Epithelial cell of esophagus (primary cell): ENCODE data around the gene IL26.
A peak's percentile ranks its signal among the peaks of the same experiment; 100 is the strongest.

Source experiments
- DNase-seq: peaks from one replicate; pipeline ENCODE4 v3.0.0; 2010; ENCODE audit warnings: low read depth
- H3K4me3 ChIP-seq: 2 replicates; pipeline ENCODE4 v1.5.1; 2011; ENCODE audit warnings: mild to moderate bottlenecking, low read length, control low read depth
- TF ChIP-seq, protein P1 (sequence below): IDR thresholded peaks from 2 replicates; pipeline ENCODE4 v1.5.1; 2011; ENCODE audit warnings: low read depth, mild to moderate bottlenecking, low read length, control low read depth, inconsistent platforms; ENCODE audit not compliant: insufficient read depth; ENCODE audit errors: missing control alignments

Gene IL26

DNA sequence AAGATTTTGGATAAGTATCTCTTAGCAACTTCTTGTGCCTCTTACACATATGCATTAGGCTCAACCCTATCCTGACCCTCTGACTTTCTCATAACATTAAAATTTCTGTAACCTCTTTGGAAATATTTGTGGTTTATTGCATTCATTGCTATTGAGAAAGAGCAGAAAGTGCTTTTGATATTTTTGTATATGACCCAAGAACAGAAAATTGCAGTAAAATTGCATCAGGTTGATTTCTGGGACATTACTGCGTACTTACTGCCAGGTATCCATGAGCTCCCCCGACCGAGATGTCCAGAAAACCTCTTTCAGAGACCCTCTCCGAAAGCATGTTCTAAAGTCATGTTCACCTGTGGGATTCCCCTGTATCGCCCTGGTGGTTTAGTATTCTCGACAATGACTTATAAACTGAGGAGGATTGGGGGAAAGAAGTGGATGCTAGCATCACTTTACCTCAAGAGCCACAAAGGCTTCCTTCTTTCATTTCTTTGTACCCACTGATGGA lies 42.3 kb upstream of the IL26 start:
- TF ChIP-seq, protein P1, sequence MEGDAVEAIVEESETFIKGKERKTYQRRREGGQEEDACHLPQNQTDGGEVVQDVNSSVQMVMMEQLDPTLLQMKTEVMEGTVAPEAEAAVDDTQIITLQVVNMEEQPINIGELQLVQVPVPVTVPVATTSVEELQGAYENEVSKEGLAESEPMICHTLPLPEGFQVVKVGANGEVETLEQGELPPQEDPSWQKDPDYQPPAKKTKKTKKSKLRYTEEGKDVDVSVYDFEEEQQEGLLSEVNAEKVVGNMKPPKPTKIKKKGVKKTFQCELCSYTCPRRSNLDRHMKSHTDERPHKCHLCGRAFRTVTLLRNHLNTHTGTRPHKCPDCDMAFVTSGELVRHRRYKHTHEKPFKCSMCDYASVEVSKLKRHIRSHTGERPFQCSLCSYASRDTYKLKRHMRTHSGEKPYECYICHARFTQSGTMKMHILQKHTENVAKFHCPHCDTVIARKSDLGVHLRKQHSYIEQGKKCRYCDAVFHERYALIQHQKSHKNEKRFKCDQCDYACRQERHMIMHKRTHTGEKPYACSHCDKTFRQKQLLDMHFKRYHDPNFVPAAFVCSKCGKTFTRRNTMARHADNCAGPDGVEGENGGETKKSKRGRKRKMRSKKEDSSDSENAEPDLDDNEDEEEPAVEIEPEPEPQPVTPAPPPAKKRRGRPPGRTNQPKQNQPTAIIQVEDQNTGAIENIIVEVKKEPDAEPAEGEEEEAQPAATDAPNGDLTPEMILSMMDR: no peak
- no peak for DNase-seq
- no peak overlapping the region for H3K4me3 ChIP-seq

DNA sequence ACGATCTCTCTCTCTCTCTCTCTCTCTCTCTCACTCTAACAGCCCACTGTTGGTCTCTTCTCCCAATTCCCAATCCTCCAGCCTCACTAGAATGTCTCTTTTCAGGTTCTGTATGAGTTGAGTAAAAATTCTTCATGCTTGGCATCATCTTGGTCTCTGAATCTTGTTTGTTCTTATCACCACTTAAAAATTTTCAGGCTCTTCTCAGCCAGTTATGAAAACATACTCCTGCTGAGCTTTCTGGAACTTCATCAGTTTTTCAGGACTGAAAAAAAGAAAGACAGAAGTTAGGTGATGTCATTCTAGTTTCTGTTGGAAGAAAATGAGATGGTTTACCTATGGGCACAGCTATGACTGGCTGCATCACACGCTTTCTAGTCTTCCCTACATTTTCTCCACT lies 39.2 kb upstream of the IL26 start:
- H3K4me3 ChIP-seq: no peak overlapping the region
- no peak for DNase-seq
- TF ChIP-seq, protein P1: no peak

DNA sequence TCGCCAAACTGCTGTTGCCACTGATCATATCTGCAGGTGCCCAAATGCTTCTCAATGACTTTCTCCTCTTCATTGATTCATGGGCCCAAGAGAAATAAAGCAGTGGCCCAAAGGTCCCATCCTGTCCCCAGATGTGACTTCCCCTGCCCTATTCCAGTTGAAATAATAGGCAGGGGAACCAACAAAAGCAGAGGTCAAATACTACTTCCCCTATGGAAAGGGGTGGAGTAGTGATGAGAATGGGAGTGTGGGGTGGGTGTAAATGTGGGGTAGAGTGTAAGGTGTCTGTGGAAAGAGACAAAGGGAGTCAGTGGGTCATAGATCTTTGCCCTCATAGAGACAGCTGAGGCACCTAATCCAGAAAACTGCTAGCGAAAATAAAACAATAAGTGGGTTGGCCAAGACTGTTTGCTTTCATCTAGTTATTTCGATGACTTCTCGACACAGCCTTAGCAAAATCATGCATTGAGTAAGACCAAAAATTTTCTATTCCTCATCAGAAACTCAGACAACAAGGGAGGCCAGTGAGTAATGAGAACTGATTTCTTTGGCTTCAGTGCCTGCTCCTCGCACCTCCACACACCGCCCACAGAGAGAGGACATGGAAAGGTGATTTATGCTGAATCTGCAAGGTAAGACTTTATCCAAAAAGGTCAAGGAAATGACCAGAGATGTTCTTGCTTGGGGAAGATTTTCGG lies 38.7 kb upstream of the IL26 start:
- TF ChIP-seq, protein P1: no peak
- DNase-seq: peak; percentile 27

DNA sequence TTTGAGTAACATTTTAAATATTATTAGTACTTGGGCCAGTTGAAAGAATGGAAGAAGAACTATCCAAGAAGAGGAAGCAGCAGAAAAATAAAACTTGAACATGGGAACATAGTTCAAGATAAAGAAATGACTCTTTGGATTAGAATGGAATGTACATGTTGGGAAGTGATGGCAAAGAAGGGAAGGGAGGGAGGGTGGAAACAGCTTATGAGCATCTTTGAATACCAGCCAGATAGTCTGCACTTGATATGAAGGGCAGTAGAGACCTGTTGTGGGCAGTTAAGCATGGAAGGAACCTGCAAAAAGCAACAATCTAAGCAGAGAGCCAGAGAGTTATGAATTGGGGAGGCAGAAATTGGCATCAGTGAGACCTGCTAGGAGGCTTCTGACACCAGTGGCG lies 37.8 kb upstream of the IL26 start:
- no peak for DNase-seq
- no peak overlapping the region for H3K4me3 ChIP-seq
- TF ChIP-seq, protein P1: no peak

More for the DNA sequence above, 38.7 kb upstream of the IL26 start:
- H3K4me3 ChIP-seq: no peak overlapping the region

DNA sequence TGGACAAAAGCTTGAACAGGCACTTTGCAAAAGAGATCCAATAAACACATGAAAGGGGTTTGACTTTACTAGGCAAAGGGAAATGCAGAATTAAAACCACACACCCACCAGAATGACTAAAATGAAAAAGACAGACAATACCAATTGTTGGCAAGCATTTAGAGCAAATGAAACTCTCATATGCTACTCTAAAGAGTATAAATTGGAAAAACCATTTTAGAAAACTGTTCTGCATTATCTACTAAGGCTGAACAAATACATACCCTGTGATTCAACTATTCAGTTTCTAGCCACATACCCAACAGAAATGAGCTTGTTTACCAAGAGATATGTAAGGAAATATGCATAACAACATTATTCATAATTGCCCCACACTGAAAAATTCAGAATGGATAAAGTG lies 36.3 kb upstream of the IL26 start:
- no peak for DNase-seq
- H3K4me3 ChIP-seq: no peak overlapping the region
- TF ChIP-seq, protein P1: no peak

DNA sequence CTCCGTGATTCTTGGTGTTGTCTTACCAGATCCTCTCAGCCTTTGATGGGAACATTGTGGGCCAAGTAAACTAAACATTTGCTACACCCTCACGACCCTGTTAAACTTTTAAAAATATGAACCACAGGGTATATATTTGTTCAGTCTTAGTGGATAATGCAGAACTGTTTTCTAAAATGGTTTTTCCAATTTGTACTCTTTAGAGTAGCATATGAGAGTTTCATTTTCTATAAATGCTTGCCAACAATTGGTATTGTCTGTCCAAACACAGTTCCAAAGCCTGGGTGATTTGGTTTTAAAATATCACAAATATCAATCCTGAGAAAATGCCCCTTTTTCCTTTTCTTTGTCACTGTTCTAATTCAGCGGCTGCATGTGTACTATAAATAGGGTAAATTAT lies 34.5 kb upstream of the IL26 start:
- DNase-seq: no peak
- TF ChIP-seq, protein P1: no peak
- H3K4me3 ChIP-seq: no peak overlapping the region
